GM12874 (cell line): Measurements from ENCODE around the gene HSF2.

Experiments used
- TF ChIP-seq, protein P1 (sequence below): IDR thresholded peaks from 2 replicates; pipeline ENCODE4 v1.5.1; 2011; ENCODE audit warnings: low read depth, mild to moderate bottlenecking, control low read depth, low read length, moderate library complexity; ENCODE audit not compliant: insufficient read depth

Gene HSF2

DNA sequence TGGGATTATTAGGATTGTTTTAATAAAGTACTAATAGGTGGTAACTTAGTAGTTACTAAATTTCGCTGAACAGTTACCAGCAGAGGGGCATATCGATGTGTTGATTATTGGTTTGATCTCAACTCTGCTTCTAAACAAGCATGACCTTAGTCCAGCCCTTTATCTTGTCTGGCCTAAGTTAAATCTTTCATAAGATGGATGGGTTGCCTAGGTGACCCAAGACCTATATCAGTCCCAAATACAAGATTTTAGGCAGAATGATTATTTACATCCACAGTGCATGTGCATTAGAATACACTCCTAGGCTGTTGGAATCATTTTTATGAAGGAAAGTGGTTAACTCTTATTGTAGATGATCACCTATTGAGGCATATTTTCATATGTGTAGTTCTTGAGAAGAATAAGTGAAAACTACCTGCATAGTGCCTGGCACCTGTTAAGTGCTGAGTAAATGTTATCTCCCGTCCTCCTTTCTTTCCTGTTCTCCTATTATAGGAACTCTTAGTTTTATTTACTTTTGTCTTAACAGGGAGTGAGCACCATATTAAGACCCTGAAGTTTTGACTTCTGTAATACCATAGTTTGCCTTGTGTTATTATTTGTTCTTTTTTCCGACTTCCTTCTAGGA is 1.1 kb downstream of the HSF2 start:
- TF ChIP-seq, protein P1, sequence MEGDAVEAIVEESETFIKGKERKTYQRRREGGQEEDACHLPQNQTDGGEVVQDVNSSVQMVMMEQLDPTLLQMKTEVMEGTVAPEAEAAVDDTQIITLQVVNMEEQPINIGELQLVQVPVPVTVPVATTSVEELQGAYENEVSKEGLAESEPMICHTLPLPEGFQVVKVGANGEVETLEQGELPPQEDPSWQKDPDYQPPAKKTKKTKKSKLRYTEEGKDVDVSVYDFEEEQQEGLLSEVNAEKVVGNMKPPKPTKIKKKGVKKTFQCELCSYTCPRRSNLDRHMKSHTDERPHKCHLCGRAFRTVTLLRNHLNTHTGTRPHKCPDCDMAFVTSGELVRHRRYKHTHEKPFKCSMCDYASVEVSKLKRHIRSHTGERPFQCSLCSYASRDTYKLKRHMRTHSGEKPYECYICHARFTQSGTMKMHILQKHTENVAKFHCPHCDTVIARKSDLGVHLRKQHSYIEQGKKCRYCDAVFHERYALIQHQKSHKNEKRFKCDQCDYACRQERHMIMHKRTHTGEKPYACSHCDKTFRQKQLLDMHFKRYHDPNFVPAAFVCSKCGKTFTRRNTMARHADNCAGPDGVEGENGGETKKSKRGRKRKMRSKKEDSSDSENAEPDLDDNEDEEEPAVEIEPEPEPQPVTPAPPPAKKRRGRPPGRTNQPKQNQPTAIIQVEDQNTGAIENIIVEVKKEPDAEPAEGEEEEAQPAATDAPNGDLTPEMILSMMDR = no peak

GRCh38 chr6:122401104-122401503 is 1.7 kb downstream of the HSF2 start:
- TF ChIP-seq, protein P1 = no peak

DNA sequence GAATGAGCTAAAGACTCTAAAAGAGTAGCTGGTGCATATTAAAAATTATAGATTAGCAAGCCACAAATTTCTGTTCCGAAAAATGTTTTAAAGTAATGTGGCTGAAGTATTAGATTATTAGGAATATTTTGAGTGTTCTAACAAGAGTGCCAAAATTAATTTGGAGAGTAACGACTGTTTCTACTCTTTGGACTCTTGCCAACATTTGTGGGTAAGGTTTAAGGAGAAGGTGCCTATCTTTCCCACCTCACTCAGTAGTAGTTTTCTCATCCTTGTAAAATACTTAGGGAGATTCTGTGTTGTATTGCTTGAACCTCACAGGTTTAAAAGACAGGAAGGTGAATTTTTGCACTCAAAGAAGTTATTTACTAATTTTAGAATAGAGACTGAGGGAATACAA is 5.0 kb downstream of the HSF2 start:
- TF ChIP-seq, protein P1 = no peak

- TF ChIP-seq, protein P1 = no peak
These were observed 6.0 kb downstream of the HSF2 start for GRCh38 chr6:122405417-122405816.

DNA sequence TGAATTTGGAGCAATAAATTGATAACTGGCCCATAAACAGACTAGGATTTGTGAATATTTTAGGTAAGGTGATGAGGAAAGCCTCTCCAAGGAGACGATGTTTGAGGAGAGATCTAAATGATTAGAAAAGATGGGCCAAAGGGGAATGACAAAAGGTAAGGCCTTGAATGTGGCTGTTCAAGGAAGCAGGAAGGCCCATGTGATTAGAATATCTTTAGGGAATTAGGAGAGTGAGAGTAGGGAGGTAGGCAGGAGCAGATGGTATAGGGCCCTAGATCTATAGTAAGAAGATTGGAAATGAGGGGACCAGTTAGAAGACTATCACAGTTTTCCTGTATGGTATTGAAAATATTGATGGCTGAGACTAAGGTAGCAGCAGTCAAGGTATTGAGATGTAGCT is 6.7 kb downstream of the HSF2 start:
- TF ChIP-seq, protein P1 = no peak

DNA sequence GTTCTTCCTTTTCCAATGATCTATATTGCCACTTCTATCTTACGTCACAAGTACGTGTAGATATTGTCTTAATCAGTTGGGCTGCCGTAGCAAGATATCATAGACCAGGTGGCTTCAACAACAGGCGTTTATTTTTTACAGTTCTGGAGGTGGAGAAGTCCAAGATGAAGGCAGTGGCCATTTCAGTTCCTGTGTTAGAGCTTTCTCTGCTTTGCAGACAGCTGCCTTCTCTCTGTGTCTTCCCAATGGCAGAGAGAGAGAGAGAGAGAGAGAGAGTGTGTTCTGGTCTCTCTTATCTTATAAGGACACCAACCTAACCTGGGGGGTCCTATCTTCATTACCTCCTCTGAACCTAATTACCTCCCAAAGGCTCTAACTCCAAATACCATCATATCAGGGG is 8.3 kb downstream of the HSF2 start:
- TF ChIP-seq, protein P1 = no peak

GRCh38 chr6:122408240-122408639 is 8.8 kb downstream of the HSF2 start:
- TF ChIP-seq, protein P1 = no peak
